HEK293 (cell line): ENCODE results near the gene MGAT2.
"Not testable (repeated sequence)": the region's sequence is repeated elsewhere in the genome, so short reads cannot be mapped to it uniquely, and the experiment has no call there.

Experiments used
- CTCF ChIA-PET: fragments of 350-600 bp; formaldehyde crosslinking; extraction: SDS; loops from one replicate; lab custom pipeline; 2021; ENCODE audit warnings: antibody characterized with exemption; lab: Yijun Ruan, JAX
- POLR2A ChIA-PET: fragments of 300-600 bp; formaldehyde crosslinking; extraction: SDS; loops from one replicate; lab custom pipeline; 2020; ENCODE audit warnings: antibody characterized with exemption, inconsistent platforms; lab: Yijun Ruan, JAX
- H3K27ac ChIP-seq: fragments of 200-500 bp; sonication (Bioruptor generic); 2 replicates; pipeline ENCODE4 v1.5.1; 2014; ENCODE audit warnings: low read depth, low read length, control low read depth, inconsistent platforms; ENCODE audit errors: extremely low read depth
- H3K36me3 ChIP-seq, 2 experiments: fragments of 200-500 bp in 1 of 2; sonication (Bioruptor generic) in 1 of 2; 1 replicate in 1 of 2; 2 replicates in 1 of 2; pipeline ENCODE4 v1.5.1; 2014 to 2017; ENCODE audit warnings: inconsistent platforms in 2 of 2, low read length in 2 of 2; ENCODE audit not compliant: control insufficient read depth in 2 of 2, insufficient read depth in 1 of 2
- H3K4me1 ChIP-seq: fragments of 200-500 bp; sonication (Bioruptor generic); 2 replicates; pipeline ENCODE4 v1.5.1; 2014; ENCODE audit warnings: mild to moderate bottlenecking, low read length, inconsistent platforms; ENCODE audit not compliant: control insufficient read depth, insufficient read depth
- H3K4me3 ChIP-seq: 2 replicates; pipeline ENCODE4 v1.5.1; 2011; ENCODE audit warnings: low read depth, mild to moderate bottlenecking, control low read depth, low read length, moderate library complexity
- H3K9me3 ChIP-seq: fragments of 200-500 bp; sonication (Bioruptor generic); 2 replicates; pipeline ENCODE4 v1.5.1; 2014; ENCODE audit warnings: low read depth, low read length, inconsistent platforms; ENCODE audit not compliant: control insufficient read depth, insufficient read depth
- ATF2 ChIP-seq: fragments of 450-650 bp; formaldehyde crosslinking; IDR thresholded peaks from 2 replicates; pipeline ENCODE4 v1.5.1; 2016; ENCODE audit warnings: missing biosample characterization, missing genetic modification characterization, low read depth
- HOXC10 ChIP-seq: sonication (generic); formaldehyde crosslinking; IDR thresholded peaks from 2 replicates; pipeline ENCODE4 v1.8.1; 2023; ENCODE audit warnings: mild to moderate bottlenecking, missing genetic modification reagents
- KLF9 ChIP-seq: fragments of 450-650 bp; formaldehyde crosslinking; IDR thresholded peaks from 2 replicates; pipeline ENCODE4 v1.5.1; 2016; ENCODE audit warnings: missing biosample characterization, missing genetic modification characterization, low read depth
- TCF7L2 ChIP-seq: IDR thresholded peaks from 2 replicates; pipeline ENCODE4 v1.6.1; 2011; ENCODE audit warnings: low read depth, mild to moderate bottlenecking, inconsistent platforms, low read length, moderate library complexity, borderline replicate concordance
- TRIM28 ChIP-seq: IDR thresholded peaks from 2 replicates; pipeline ENCODE4 v1.6.1; 2011; ENCODE audit warnings: low read length, control low read depth, borderline replicate concordance
- ZBTB7A ChIP-seq: fragments of 450-650 bp; formaldehyde crosslinking; IDR thresholded peaks from 2 replicates; pipeline ENCODE4 v1.5.1; 2016; ENCODE audit warnings: low read depth, missing biosample characterization, missing genetic modification characterization
- ZIC2 ChIP-seq: fragments of 450-650 bp; formaldehyde crosslinking; IDR thresholded peaks from 2 replicates; pipeline ENCODE4 v1.5.1; 2016; ENCODE audit warnings: missing biosample characterization, missing genetic modification characterization
- ZNF16 ChIP-seq: fragments of 450-650 bp; formaldehyde crosslinking; IDR thresholded peaks from 2 replicates; pipeline ENCODE4 v1.5.1; 2016; ENCODE audit warnings: low read depth, missing biosample characterization, missing genetic modification characterization
- ZNF19 ChIP-seq: fragments of 450-650 bp; formaldehyde crosslinking; IDR thresholded peaks from 2 replicates; pipeline ENCODE4; 2016; ENCODE audit warnings: missing biosample characterization, missing genetic modification characterization, low read depth
- ZNF521 ChIP-seq: fragments of 450-650 bp; formaldehyde crosslinking; IDR thresholded peaks from 2 replicates; pipeline ENCODE4 v1.5.1; 2017; ENCODE audit warnings: missing biosample characterization, mild to moderate bottlenecking, missing genetic modification characterization
- ZNF561 ChIP-seq: fragments of 450-650 bp; IDR thresholded peaks from 2 replicates; pipeline ENCODE4 v1.5.1; 2018; ENCODE audit warnings: missing biosample characterization, missing genetic modification characterization, borderline replicate concordance
- ZNF629 ChIP-seq: fragments of 450-650 bp; formaldehyde crosslinking; IDR thresholded peaks from 2 replicates; pipeline ENCODE4 v1.5.1; 2017; ENCODE audit warnings: missing biosample characterization, missing genetic modification characterization
- ZNF670 ChIP-seq: fragments of 450-650 bp; formaldehyde crosslinking; IDR thresholded peaks from 2 replicates; pipeline ENCODE4 v1.5.1; 2016; ENCODE audit warnings: missing biosample characterization, missing genetic modification characterization, low read depth
- ZNF677 ChIP-seq: fragments of 450-650 bp; IDR thresholded peaks from 2 replicates; pipeline ENCODE4 v1.5.0; 2018; ENCODE audit warnings: missing biosample characterization, mild to moderate bottlenecking, missing genetic modification characterization, moderate library complexity
- TF ChIP-seq, protein P1 (sequence below): fragments of 450-650 bp; formaldehyde crosslinking; IDR thresholded peaks from 2 replicates; pipeline ENCODE4 v1.5.1; 2016; ENCODE audit warnings: missing biosample characterization, missing genetic modification characterization
- TF ChIP-seq, protein P2 (sequence below): fragments of 450-650 bp; formaldehyde crosslinking; IDR thresholded peaks from 2 replicates; pipeline ENCODE4 v1.5.1; 2016; ENCODE audit warnings: missing biosample characterization, missing genetic modification characterization

Gene MGAT2

DNA sequence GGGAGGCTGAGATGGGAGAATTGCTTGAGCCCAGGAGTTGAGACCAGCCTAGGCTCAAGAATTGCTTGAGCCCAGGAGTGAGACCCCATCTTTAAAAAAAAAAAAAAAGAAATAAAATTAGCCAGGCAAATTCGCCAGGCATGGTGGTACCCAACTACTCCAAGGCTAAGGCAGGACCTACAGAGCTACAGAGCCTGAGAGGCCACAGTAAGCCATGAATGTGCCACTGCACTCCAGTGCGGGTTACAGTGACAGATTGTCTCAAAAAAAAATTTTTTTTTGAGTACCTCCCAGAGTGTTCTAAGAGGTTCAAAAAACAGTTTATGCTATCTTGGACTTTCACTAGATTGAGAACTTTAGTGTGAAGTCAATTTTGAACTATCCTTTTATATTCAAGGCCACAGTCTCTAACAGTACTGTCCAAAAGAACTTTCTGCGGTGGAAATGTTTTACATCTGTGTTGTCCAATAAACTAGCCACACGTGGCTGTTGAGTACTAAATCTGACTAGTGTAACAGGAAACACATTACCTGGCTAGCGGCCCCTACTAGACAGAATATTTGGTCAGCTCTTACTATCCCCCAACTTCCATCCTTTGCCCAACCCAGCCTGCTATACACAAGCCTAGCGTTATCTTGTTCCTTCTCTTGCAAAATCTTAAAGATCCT, 2.6 kb upstream of the MGAT2 start:
- CTCF ChIA-PET: interaction anchor here (2.0 kb wide), 1 partner anchor 31 kb away, joined by 6 read pairs; no protein-coding TSS in a partner anchor
- POLR2A ChIA-PET: interaction anchor here (1.2 kb wide), 1 partner anchor 12 kb away, joined by 6 read pairs; no protein-coding TSS in a partner anchor
- Histone ChIP-seq H3K4me1 (no peaks in the 10 kb centered on the region), H3K27ac (no peak overlapping the region), H3K9me3 (no peaks in the 10 kb centered on the region), H3K4me3 (no peak overlapping the region), H3K36me3 (peaks cover 27 to 39% of the 10 kb centered on the region in 2 experiments)
- TF ChIP-seq ZNF670 (tag by site-specific recombination) (no peak), ZNF19 (tag by site-specific recombination) (no peak), ZIC2 (tag by site-specific recombination) (no peak), ZNF521 (tag by site-specific recombination) (no peak), TRIM28 (no peak)

GRCh38 chr14:49619273-49619672, 1.3 kb upstream of the MGAT2 start:
- POLR2A ChIA-PET: interaction anchor here (2.1 to 2.7 kb wide), 5 partner anchors 12 to 234 kb away, joined by 8 to 44 read pairs (median 19); partner anchors contain the start of genes DNAAF2, KLHDC2 and NEMF

GRCh38 chr14:49619730-49620129, 869 bp upstream of the MGAT2 start:
- Histone ChIP-seq H3K9me3 (no peaks in the 10 kb centered on the region), H3K27ac (peak overlapping the region; percentile 96), H3K4me3 (peak overlapping the region; percentile 87), H3K36me3 (peaks cover 20 to 35% of the 10 kb centered on the region in 2 experiments), H3K4me1 (no peaks in the 10 kb centered on the region)
- TF ChIP-seq HOXC10 (no peak), KLF9 (tag by site-specific recombination) (no peak), ZNF561 (tag by site-specific recombination) (no peak), ATF2 (tag by site-specific recombination) (no peak), ZNF677 (tag by site-specific recombination) (no peak), TCF7L2 (no peak), ZNF629 (tag by site-specific recombination) (no peak), ZBTB7A (tag by site-specific recombination) (no peak), ZNF16 (tag by site-specific recombination) (no peak)
- TF ChIP-seq, protein P1, sequence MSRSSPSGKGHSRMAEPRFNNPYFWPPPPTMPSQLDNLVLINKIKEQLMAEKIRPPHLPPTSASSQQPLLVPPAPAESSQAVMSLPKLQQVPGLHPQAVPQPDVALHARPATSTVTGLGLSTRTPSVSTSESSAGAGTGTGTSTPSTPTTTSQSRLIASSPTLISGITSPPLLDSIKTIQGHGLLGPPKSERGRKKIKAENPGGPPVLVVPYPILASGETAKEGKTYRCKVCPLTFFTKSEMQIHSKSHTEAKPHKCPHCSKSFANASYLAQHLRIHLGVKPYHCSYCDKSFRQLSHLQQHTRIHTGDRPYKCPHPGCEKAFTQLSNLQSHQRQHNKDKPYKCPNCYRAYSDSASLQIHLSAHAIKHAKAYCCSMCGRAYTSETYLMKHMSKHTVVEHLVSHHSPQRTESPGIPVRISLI (tag by site-specific recombination): no peak
- TF ChIP-seq, protein P2, sequence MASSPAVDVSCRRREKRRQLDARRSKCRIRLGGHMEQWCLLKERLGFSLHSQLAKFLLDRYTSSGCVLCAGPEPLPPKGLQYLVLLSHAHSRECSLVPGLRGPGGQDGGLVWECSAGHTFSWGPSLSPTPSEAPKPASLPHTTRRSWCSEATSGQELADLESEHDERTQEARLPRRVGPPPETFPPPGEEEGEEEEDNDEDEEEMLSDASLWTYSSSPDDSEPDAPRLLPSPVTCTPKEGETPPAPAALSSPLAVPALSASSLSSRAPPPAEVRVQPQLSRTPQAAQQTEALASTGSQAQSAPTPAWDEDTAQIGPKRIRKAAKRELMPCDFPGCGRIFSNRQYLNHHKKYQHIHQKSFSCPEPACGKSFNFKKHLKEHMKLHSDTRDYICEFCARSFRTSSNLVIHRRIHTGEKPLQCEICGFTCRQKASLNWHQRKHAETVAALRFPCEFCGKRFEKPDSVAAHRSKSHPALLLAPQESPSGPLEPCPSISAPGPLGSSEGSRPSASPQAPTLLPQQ (tag by site-specific recombination): no peak
- CTCF ChIA-PET: interaction anchor here (0.5 to 2.5 kb wide), 5 partner anchors 13 to 385 kb away, joined by 3 to 10 read pairs (median 3); partner anchors contain the start of genes DNAAF2 and RPS29
- POLR2A ChIA-PET: interaction anchor here (0.6 to 3.0 kb wide), 21 partner anchors 8 to 249 kb away, joined by 3 to 44 read pairs (median 8); partner anchors contain the start of genes DNAAF2, KLHDC2, LRR1 and NEMF

More at GRCh38 chr14:49619273-49619672, 1.3 kb upstream of the MGAT2 start:
- H3K4me3 ChIP-seq: peak overlapping the region; percentile 87
- H3K27ac ChIP-seq: peak overlapping the region; percentile 96; the same call in 1 of the 2 replicates
- H3K4me1 ChIP-seq, H3K9me3 ChIP-seq: not testable (repeated sequence)
- peaks cover 24 to 37% of the 10 kb centered on the region in 2 experiments for H3K36me3 ChIP-seq
- CTCF ChIA-PET: interaction anchor here (0.5 to 2.0 kb wide), 2 partner anchors 33 to 385 kb away, joined by 3 to 8 read pairs; partner anchors contain the start of gene RPS29
